SH-SY5Y (cell line): Measurements from ENCODE around the gene TMEM33.

Source experiments
- GATA2 ChIP-seq: IDR thresholded peaks from 2 replicates; pipeline ENCODE4 v1.6.1; 2011; ENCODE audit warnings: mild to moderate bottlenecking, low read depth, low read length
- GATA3 ChIP-seq: IDR thresholded peaks from 2 replicates; pipeline ENCODE4 v1.6.1; 2011; ENCODE audit warnings: low read depth, mild to moderate bottlenecking, low read length, moderate library complexity

GRCh38 chr4:41887277-41887676 is 48.0 kb upstream of the TMEM33 start:
- TF ChIP-seq GATA2, result no peak
- TF ChIP-seq GATA3, result no peak
